ENCODE results near the gene RPL4.
"Not testable (repeated sequence)": the region's sequence is repeated elsewhere in the genome, so short reads cannot be mapped to it uniquely, and the experiment has no call there.

RPL4 gene

DNA sequence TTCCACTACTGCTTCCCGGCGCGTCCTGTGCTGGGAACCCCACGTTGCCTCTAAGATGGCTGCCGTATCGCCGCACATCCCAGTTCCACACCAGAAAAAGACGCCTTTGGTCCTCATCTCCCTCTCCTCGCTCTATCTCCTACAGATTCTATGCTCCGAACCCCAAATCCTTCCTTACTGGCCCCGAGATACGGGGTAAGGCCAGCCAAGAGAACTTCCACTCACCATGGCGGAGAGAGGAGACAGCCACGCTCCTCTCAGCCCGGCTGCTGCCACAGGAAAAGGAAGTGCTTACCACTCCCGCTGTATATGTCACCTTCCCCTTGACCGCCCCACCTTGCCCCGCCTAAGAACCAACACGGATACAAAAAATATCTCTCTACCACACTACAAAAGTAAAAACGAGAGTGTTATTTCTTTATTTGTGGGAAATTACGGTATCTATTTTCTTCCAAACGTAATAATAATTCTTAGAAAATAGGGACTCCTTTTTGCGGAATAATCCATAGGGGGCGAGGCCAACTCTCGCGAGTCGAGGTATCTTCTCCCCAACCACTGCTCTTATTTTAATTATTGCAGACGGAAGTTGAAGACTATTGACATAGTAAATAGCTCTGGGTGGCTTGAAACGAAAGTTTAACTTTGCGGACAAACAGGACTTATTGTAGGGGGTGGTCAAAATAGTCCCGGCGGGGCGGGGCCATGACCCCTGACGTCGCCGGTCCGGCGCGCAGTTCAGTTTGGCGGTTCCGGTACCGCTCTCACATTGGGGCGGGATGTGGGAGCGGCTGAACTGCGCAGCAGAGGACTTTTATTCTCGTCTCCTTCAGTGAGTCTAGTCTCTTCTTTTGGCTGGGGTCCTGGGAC, at the start of gene RPL4, which contains the start of gene ZWILCH:
TSS of gene RPL4 (minus strand) at position 293 of the 867 bp plus-strand sequence. CDS start at position 228, 65 bp downstream.
TSS of gene ZWILCH (plus strand) at position 764 of the 867 bp plus-strand sequence. CDS start at position 777, 13 bp downstream.
- Mint-ChIP-seq H3K36me3 (ENCODE audit: low read depth) (peaks cover 89% of the 10 kb centered on the region), H3K9me3 (no peaks in the 10 kb centered on the region), H3K4me3 (peak within 1 kb of the TSS; percentile 92), H3K4me1 (ENCODE audit: low read depth) (peaks cover 58% of the 10 kb centered on the region), H3K27me3 (no peaks in the 10 kb centered on the region), H3K27ac (peak within 1 kb of the TSS; percentile 99)
- peak; percentile 88 for DNase-seq

DNA sequence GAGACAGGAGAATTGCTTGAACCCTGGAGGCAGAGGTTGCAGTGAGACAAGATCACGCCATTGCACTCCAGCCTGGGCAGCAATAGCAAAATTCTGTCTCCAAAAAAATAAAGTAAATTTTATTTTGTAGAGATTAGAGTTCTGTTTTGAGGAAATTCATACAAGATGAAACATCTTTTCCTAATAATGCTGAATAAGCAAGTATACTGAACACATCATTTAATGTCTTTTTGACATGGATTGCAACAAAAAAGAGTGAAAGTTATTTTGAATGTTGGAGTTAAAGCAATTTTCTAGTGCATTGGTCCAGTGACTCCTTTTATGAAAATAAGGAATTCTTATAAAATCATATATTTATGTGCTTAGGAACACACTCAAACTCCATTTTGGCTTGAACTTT, 40.6 kb upstream of the RPL4 start:
- Mint-ChIP-seq H3K9me3 (no peaks in the 10 kb centered on the region), H3K36me3 (ENCODE audit: low read depth) (peaks cover 71% of the 10 kb centered on the region), H3K4me1 (ENCODE audit: low read depth) (peaks cover 2% of the 10 kb centered on the region), H3K27ac (no peak overlapping the region), H3K4me3 (no peak overlapping the region), H3K27me3 (no peaks in the 10 kb centered on the region)
- no peak for DNase-seq

DNA sequence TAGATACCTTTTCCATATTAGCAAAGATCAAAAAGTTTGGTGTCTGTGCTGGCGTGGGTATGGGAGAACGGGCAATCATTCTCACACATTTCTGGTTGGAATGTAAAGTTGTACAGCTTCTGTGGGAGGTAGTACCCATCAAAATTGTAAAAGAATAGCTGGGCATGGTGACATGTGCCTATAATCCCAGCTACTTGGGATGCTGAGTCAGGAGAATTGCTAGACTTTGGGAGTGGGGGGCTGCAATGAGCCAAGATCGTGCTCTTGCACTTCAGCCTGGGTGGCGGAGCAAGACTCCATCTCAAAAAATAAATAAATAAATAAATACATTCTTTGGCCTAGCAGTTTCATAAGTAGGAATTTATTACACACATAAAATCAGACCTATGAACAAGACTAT, 38.2 kb upstream of the RPL4 start:
- DNase-seq = no peak
- Mint-ChIP-seq H3K9me3 (no peaks in the 10 kb centered on the region), H3K36me3 (ENCODE audit: low read depth) (peaks cover 74% of the 10 kb centered on the region)

DNA sequence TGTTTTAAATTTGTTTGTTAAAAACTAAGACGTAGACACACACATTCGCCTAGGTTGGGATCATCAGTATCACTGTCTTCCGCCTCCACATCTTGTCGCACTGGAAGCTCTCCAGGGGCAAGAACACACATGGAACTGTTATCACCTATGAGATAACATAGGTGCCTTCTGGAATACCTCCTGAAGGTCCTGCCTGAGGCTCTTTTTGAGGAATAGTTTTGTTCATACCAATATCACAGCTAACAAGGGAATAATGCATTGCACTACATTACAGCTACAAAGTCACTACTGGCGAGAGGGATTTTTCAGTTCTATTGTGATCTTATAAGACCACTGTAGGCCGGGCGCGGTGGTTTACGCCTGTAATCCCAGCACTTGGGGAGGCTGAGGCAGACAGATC, 30.4 kb upstream of the RPL4 start:
- no peaks in the 10 kb centered on the region for H3K4me1 Mint-ChIP-seq (ENCODE audit: low read depth)
- no peaks in the 10 kb centered on the region for H3K9me3 Mint-ChIP-seq
- no peak overlapping the region for H3K4me3 Mint-ChIP-seq
- H3K27me3 Mint-ChIP-seq = no peaks in the 10 kb centered on the region
- H3K36me3 Mint-ChIP-seq (ENCODE audit: low read depth) = peaks cover 80% of the 10 kb centered on the region
- no peak for DNase-seq
- no peak overlapping the region for H3K27ac Mint-ChIP-seq

More for the DNA sequence above, 38.2 kb upstream of the RPL4 start:
- H3K4me3 Mint-ChIP-seq = no peak overlapping the region
- no peak overlapping the region for H3K27ac Mint-ChIP-seq
- no peaks in the 10 kb centered on the region for H3K27me3 Mint-ChIP-seq
- H3K4me1 Mint-ChIP-seq (ENCODE audit: low read depth) = peaks cover 2% of the 10 kb centered on the region

DNA sequence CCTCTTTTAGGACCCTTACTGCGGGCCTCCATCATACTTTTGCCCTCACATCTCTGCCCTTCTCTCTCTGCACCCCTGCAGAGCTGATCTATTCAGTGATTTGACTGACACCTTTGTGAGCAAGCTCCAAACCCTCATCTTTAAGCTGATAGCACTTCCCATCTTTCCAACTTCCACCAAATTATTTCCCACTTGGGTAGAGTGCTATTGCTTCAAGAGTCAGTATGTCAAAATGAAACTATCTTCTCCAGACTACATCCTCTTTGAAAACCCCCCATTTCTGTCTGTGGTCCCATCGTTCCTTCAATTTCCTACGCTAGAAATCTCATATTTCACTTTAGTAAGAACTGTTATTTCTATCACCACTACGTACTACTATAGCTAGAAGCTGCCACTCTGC, 20.2 kb upstream of the RPL4 start:
- Mint-ChIP-seq H3K4me3 (no peak overlapping the region), H3K36me3 (ENCODE audit: low read depth) (peaks cover 91% of the 10 kb centered on the region), H3K9me3 (no peaks in the 10 kb centered on the region), H3K27me3 (no peaks in the 10 kb centered on the region), H3K27ac (no peak overlapping the region), H3K4me1 (ENCODE audit: low read depth) (no peaks in the 10 kb centered on the region)
- no peak for DNase-seq

DNA sequence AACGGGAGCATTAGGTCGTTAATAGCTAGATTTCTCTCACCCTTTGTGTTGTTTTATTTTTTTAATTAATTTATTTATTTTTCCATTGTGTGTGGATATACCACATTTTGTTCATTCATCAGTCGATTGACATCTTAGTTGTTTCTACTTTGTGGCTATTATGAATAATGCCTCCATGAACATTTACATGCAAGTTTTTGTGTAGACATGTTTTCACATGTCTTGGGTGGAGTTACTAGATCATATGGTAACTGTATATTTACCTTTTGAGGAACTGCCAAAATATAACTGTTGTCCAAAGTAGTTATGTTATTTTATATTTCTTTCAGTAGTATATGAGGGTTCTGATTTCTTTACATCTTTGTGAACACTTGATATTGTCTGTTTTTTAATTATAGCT, 19.3 kb upstream of the RPL4 start:
- H3K27ac Mint-ChIP-seq = no peak overlapping the region
- H3K27me3 Mint-ChIP-seq = no peaks in the 10 kb centered on the region
- DNase-seq = no peak
- no peaks in the 10 kb centered on the region for H3K4me1 Mint-ChIP-seq (ENCODE audit: low read depth)
- H3K9me3 Mint-ChIP-seq = no peaks in the 10 kb centered on the region
- H3K4me3 Mint-ChIP-seq = no peak overlapping the region
- H3K36me3 Mint-ChIP-seq (ENCODE audit: low read depth) = peaks cover 89% of the 10 kb centered on the region

DNA sequence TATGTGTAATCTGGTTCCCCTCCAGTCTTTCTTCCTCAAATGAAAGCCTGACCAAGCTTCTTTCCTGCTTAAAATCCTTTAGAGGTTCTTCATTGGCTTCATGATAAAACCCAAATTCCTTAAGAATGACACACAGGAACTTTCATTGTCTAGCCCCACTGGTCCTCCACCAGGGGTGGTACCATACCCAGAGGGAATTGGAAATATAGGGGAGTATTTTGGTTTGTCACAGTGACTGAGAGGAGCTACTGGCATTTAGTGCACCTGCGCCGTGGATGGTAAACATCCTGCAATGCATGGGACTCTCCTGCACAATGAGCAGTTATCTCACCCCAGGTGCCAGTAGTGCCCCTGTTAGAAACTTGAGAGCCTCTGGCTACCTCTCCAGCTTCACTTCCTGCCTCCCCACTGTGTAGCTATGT, 11.3 kb upstream of the RPL4 start:
- peaks cover 72% of the 10 kb centered on the region for H3K36me3 Mint-ChIP-seq (ENCODE audit: low read depth)
- no peaks in the 10 kb centered on the region for H3K9me3 Mint-ChIP-seq
- no peaks in the 10 kb centered on the region for H3K4me1 Mint-ChIP-seq (ENCODE audit: low read depth)
- peak overlapping the region; percentile 12 for H3K27ac Mint-ChIP-seq
- H3K27me3 Mint-ChIP-seq = no peaks in the 10 kb centered on the region
- no peak overlapping the region for H3K4me3 Mint-ChIP-seq
- DNase-seq = no peak

DNA sequence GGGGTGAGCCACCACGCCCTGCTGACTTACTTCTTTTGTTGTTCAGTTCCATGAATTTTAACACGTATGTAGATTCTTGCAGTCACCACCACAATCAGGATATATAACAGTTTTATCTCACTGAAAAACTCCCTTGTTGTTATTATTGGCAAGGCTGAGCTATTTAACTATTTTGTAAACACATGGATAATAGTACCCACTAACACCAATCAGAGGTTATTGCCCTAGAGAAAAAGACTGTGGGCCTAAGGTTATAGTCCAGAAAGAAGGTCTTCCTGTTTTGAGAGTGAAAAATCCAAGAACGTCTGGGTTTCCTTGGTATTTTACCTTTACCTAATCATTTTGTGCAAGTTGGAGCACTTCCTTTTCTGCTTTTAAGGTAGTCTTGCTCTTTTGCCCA, 9.9 kb upstream of the RPL4 start:
- Mint-ChIP-seq H3K4me3 (no peak overlapping the region), H3K9me3 (no peaks in the 10 kb centered on the region), H3K36me3 (ENCODE audit: low read depth) (peaks cover 67% of the 10 kb centered on the region), H3K27me3 (no peaks in the 10 kb centered on the region), H3K27ac (no peak overlapping the region), H3K4me1 (ENCODE audit: low read depth) (no peaks in the 10 kb centered on the region)
- no peak for DNase-seq

DNA sequence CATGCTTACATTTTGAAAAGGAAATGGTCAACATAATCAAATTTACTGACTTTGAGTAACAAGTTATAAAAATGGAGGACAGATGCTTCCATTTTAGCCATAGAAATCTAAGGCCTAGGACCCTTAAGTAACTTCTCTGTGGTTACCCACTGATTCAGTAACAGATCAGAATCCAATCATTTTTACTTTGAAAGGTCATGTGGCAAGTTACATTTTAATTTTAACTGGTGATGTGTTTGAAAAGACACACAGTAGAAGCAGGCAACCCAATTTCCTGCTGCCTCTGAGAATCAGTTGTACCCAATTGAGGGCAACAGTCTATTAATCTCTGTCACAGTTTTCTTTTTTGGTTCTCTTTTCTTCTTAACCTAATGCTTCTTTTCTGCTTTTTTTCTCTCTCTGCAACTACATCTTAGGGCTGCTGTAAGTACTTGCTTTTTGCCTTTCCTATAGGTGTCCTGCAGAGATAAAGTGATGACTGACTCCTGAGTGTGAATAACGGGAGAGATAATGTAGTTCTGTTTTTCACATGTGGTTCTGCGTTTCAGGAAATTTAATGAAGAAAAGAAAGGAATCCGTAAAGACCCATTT, 3.7 kb upstream of the RPL4 start:
- H3K4me3 Mint-ChIP-seq = no peak overlapping the region
- peaks cover 26% of the 10 kb centered on the region for H3K4me1 Mint-ChIP-seq (ENCODE audit: low read depth)
- no peak for DNase-seq
- no peaks in the 10 kb centered on the region for H3K9me3 Mint-ChIP-seq
- no peak overlapping the region for H3K27ac Mint-ChIP-seq
- H3K36me3 Mint-ChIP-seq (ENCODE audit: low read depth) = peaks cover 68% of the 10 kb centered on the region
- no peaks in the 10 kb centered on the region for H3K27me3 Mint-ChIP-seq

DNA sequence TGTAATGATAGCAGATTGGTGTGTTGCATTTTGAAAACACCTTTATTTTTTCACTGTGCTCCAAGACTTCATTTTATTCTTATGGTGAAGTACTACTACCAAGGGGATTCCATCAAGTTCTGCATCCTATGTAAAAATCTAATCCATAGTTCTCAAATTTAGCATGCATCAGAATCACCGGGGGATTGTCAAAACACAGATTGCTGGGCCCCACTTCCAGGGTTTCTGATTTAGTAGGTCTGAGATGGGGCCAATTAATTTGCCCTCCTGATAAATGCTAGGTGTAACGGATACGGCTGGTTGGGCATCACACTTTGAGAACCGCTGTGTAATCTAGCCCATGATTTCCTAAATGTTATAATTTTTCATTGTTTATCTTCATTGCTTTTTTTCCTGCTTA, 1.2 kb upstream of the RPL4 start:
- Mint-ChIP-seq H3K4me3 (peak overlapping the region; percentile 92), H3K27ac (peak overlapping the region; percentile 99), H3K36me3 (ENCODE audit: low read depth) (peaks cover 84% of the 10 kb centered on the region), H3K27me3 (no peaks in the 10 kb centered on the region), H3K9me3 (no peaks in the 10 kb centered on the region), H3K4me1 (ENCODE audit: low read depth) (peaks cover 49% of the 10 kb centered on the region)
- no peak for DNase-seq

DNA sequence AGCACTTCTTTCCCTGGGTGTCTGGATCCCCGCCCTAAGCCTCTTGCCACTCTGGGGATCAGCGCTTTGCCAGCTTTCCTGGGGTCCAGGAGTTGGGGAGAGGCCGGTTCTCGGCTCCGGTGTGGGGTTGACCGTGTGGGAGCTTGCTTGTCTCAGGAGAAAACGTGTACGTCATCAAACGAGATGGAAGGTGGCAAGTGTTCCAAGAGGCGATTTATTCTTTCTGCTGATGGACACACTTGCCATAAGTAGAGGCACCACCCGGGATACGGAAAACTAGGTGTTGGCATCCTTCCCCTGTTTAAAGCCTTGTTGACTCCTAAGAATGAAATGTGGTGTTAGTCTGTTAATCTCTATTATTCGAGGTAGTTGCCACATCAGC, 766 bp upstream of the RPL4 start:
- Mint-ChIP-seq H3K36me3 (ENCODE audit: low read depth) (peaks cover 84% of the 10 kb centered on the region), H3K4me1 (ENCODE audit: low read depth) (peaks cover 52% of the 10 kb centered on the region), H3K27ac (peak overlapping the region; percentile 99), H3K27me3 (no peaks in the 10 kb centered on the region), H3K4me3 (peak overlapping the region; percentile 92), H3K9me3 (no peaks in the 10 kb centered on the region)
- no peak for DNase-seq

DNA sequence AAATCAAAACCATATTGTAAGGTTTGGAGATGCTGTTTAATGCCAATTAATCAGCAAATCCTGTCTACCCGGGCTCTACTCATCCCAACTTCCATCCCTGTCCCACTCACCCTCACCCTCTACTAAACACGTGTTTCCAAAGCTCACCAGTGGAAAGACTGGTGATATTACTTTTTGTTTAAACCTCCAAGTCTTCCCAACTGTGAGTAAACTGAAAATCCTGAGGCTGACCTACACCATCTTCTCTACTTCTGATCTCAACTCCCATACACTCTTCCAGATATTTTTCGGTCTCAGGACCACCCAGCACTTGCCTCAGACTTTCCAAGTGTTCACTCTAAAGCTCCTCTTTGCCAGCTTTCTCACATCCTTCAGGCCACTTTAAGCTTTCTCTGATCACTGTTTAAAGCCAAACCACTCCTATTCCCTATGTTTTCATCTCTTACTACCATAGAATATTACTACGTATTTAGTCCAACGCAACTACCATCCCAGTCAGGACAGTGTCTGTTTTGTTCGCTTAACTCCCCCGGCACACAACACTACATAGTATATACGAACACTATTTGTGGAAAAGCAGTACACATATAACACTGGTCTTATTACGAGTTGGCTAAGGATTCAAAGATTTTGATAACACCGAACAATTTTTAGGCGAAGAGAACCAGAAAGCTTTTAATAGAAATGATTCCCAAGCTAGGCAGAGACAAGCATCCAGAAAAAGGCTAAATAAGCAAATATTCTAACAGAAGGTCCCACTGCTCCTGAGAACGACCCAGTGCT, 684 bp downstream of the RPL4 start:
- no peak for DNase-seq
- H3K4me3 Mint-ChIP-seq = peak overlapping the region; percentile 92
- no peaks in the 10 kb centered on the region for H3K9me3 Mint-ChIP-seq
- peaks cover 65% of the 10 kb centered on the region for H3K4me1 Mint-ChIP-seq (ENCODE audit: low read depth)
- no peaks in the 10 kb centered on the region for H3K27me3 Mint-ChIP-seq
- peaks cover 91% of the 10 kb centered on the region for H3K36me3 Mint-ChIP-seq (ENCODE audit: low read depth)
- peak overlapping the region; percentile 99 for H3K27ac Mint-ChIP-seq

DNA sequence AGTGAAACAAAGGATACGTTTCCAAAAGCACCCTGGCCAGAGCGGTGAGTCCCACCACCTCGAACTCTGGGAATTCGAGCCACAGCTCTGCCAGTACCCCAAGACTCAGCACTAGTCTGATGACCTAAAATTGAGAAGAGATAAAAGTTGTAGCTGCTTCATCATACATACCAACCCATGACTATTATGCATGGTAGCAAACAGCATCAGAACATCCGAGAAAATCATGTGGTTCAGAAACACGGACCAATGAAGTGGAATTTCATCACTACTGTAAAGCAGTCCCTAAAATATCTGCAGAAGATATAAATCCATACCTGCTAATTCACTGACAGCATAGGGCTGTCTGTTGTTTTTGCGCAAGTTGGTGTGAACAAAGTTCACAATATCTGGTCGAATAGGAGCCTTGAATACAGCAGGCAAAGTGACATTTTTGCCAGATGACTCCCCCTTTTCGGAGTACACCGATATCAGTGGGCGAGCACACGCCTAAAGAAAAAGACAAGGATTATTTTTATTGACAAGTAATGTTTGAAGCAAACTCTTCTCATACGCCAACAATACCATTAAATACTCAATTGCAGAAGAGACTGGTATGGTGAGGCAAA, 1.5 kb downstream of the RPL4 start:
- peaks cover 65% of the 10 kb centered on the region for H3K4me1 Mint-ChIP-seq (ENCODE audit: low read depth)
- H3K27ac Mint-ChIP-seq = peak overlapping the region; percentile 99
- not testable (repeated sequence) for H3K27me3 Mint-ChIP-seq, H3K9me3 Mint-ChIP-seq, DNase-seq
- H3K4me3 Mint-ChIP-seq = peak overlapping the region; percentile 92
- H3K36me3 Mint-ChIP-seq (ENCODE audit: low read depth) = peaks cover 91% of the 10 kb centered on the region

DNA sequence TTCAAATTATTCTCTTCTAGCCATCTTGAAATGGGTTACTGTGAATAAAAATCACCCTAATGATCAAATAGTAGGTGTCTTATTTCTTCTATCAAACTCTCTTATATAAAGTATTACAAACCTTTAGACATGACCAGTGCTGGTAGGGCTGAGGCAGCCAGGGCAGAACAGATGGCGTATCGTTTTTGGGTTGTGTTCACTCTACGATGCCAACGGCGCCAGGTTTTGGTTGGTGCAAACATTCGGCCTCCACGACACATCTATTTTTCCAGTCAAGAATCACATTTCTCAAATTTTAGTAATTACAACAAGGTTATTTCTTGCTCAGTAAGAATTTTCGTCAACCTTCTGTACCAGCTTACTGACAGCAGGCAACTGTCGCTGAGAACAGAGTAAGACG, 2.2 kb downstream of the RPL4 start:
- Mint-ChIP-seq H3K4me3 (peak overlapping the region; percentile 92), H3K36me3 (ENCODE audit: low read depth) (peaks cover 92% of the 10 kb centered on the region), H3K27ac (peak overlapping the region; percentile 99), H3K27me3 (no peaks in the 10 kb centered on the region), H3K4me1 (ENCODE audit: low read depth) (peaks cover 63% of the 10 kb centered on the region), H3K9me3 (no peaks in the 10 kb centered on the region)
- no peak for DNase-seq
